Skeletal muscle tissue (tissue), 4 donors: ENCODE measurements around the gene SDK1. TPM values are rescaled to one million over a fixed set of nuclear protein-coding genes. Genes with fewer than 3 reads are reported as not detected.

Experiments used
- H3K27ac ChIP-seq: one replicate; pipeline ENCODE4 v1.7.0; 2013; ENCODE audit warnings: mild to moderate bottlenecking, low read depth, low read length, inconsistent platforms
- H3K27me3 ChIP-seq, 3 donors: one replicate each; pipeline ENCODE4 v1.7.0; 2013; ENCODE audit warnings: low read length in 3 of 3; ENCODE audit not compliant: control insufficient read depth in 3 of 3, insufficient read depth in 3 of 3
- H3K36me3 ChIP-seq, 3 donors: one replicate each; pipeline ENCODE4 v1.7.0; 2013; ENCODE audit warnings: low read length in 3 of 3; ENCODE audit not compliant: control insufficient read depth in 3 of 3, insufficient read depth in 3 of 3
- H3K4me1 ChIP-seq, 3 donors: one replicate each; pipeline ENCODE4 v1.7.0; 2013; ENCODE audit warnings: low read length in 3 of 3, mild to moderate bottlenecking in 3 of 3; ENCODE audit not compliant: control insufficient read depth in 3 of 3, insufficient read depth in 3 of 3
- H3K4me3 ChIP-seq, 3 donors: one replicate each; pipeline ENCODE4 v1.7.0; 2013; ENCODE audit warnings: low read length in 3 of 3
- H3K9ac ChIP-seq, 3 donors: one replicate each; pipeline ENCODE4 v1.7.0; 2013; ENCODE audit warnings: low read length in 3 of 3, mild to moderate bottlenecking in 3 of 3, moderate library complexity in 2 of 3, low read depth in 1 of 3
- H3K9me3 ChIP-seq, 3 donors: one replicate each; pipeline ENCODE4 v1.7.0; 2013; ENCODE audit warnings: low read length in 3 of 3; ENCODE audit not compliant: control insufficient read depth in 3 of 3
- total RNA-seq: library from RNA; depleted of rRNA; stranded (reverse); fragments of >200 nt; gene quantifications from one replicate; pipeline ENCODE4 v1.2.3, GENCODE V29; 2014
- donor health status: Osteomylitis.

SDK1 gene
- total RNA-seq, 1 donor from 2014 or later: 3.7 TPM

- H3K4me3 ChIP-seq: no peak overlapping the region
Measured at GRCh38 chr7:3495530-3495929, 194.5 kb downstream of the SDK1 start.

GRCh38 chr7:3495954-3496353 lies 194.9 kb downstream of the SDK1 start:
- Histone ChIP-seq H3K27ac (no peak overlapping the region), H3K9me3 (no peaks in the 10 kb centered on the region), H3K4me1 (no peaks in the 10 kb centered on the region), H3K27me3 (no peaks in the 10 kb centered on the region), H3K36me3 (no peaks in the 10 kb centered on the region), H3K4me3 (no peak overlapping the region), H3K9ac (no peak overlapping the region)

More at GRCh38 chr7:3495530-3495929, 194.5 kb downstream of the SDK1 start:
- H3K4me1 ChIP-seq: no peaks in the 10 kb centered on the region
- no peak overlapping the region for H3K9ac ChIP-seq
- no peak overlapping the region for H3K27ac ChIP-seq
- H3K36me3 ChIP-seq: no peaks in the 10 kb centered on the region
- H3K9me3 ChIP-seq: no peaks in the 10 kb centered on the region
- no peaks in the 10 kb centered on the region for H3K27me3 ChIP-seq

- Histone ChIP-seq H3K27me3 (no peaks in the 10 kb centered on the region), H3K27ac (no peak overlapping the region), H3K4me1 (no peaks in the 10 kb centered on the region), H3K4me3 (no peak overlapping the region), H3K9ac (no peak overlapping the region), H3K9me3 (no peaks in the 10 kb centered on the region), H3K36me3 (no peaks in the 10 kb centered on the region)
Measured at GRCh38 chr7:3497796-3498195, 196.7 kb downstream of the SDK1 start.

GRCh38 chr7:3501671-3502070 lies 200.6 kb downstream of the SDK1 start:
- Histone ChIP-seq H3K9ac (no peak overlapping the region), H3K9me3 (no peaks in the 10 kb centered on the region), H3K36me3 (no peaks in the 10 kb centered on the region), H3K27me3 (no peaks in the 10 kb centered on the region), H3K4me1 (no peaks in the 10 kb centered on the region), H3K27ac (no peak overlapping the region), H3K4me3 (no peak overlapping the region)

- Histone ChIP-seq H3K27me3 (no peaks in the 10 kb centered on the region), H3K4me1 (no peaks in the 10 kb centered on the region), H3K36me3 (no peaks in the 10 kb centered on the region), H3K9me3 (peaks cover 0 to 2% (median 0%) of the 10 kb centered on the region in 3 donors), H3K27ac (no peak overlapping the region), H3K9ac (no peak overlapping the region), H3K4me3 (no peak overlapping the region)
Measured at GRCh38 chr7:3504384-3504783, 203.3 kb downstream of the SDK1 start.

GRCh38 chr7:3510101-3511020 lies 209.3 kb downstream of the SDK1 start:
- peaks cover 0 to 2% (median 0%) of the 10 kb centered on the region in 3 donors for H3K9me3 ChIP-seq
- H3K36me3 ChIP-seq: no peaks in the 10 kb centered on the region
- H3K4me3 ChIP-seq: no peak overlapping the region
- H3K4me1 ChIP-seq: no peaks in the 10 kb centered on the region
- H3K9ac ChIP-seq: no peak overlapping the region
- no peaks in the 10 kb centered on the region for H3K27me3 ChIP-seq
- H3K27ac ChIP-seq: no peak overlapping the region

GRCh38 chr7:3517344-3517743 lies 216.3 kb downstream of the SDK1 start:
- Histone ChIP-seq H3K4me1 (no peaks in the 10 kb centered on the region), H3K9me3 (no peaks in the 10 kb centered on the region), H3K27me3 (no peaks in the 10 kb centered on the region), H3K27ac (no peak overlapping the region), H3K36me3 (no peaks in the 10 kb centered on the region), H3K4me3 (no peak overlapping the region), H3K9ac (no peak overlapping the region)

- no peaks in the 10 kb centered on the region for H3K36me3 ChIP-seq
- H3K9ac ChIP-seq: no peak overlapping the region
- H3K4me3 ChIP-seq: no peak overlapping the region
- no peak overlapping the region for H3K27ac ChIP-seq
- H3K4me1 ChIP-seq: no peaks in the 10 kb centered on the region
- no peaks in the 10 kb centered on the region for H3K27me3 ChIP-seq
- H3K9me3 ChIP-seq: no peaks in the 10 kb centered on the region
Measured at GRCh38 chr7:3518546-3518945, 217.5 kb downstream of the SDK1 start.

GRCh38 chr7:3520206-3520605 lies 219.2 kb downstream of the SDK1 start:
- Histone ChIP-seq H3K4me3 (no peak overlapping the region), H3K9me3 (no peaks in the 10 kb centered on the region), H3K4me1 (no peaks in the 10 kb centered on the region), H3K36me3 (no peaks in the 10 kb centered on the region), H3K27ac (no peak overlapping the region), H3K9ac (no peak overlapping the region), H3K27me3 (no peaks in the 10 kb centered on the region)

GRCh38 chr7:3527496-3528124 lies 226.6 kb downstream of the SDK1 start:
- Histone ChIP-seq H3K27ac (no peak overlapping the region), H3K9me3 (no peaks in the 10 kb centered on the region), H3K9ac (no peak overlapping the region), H3K36me3 (no peaks in the 10 kb centered on the region), H3K4me3 (no peak overlapping the region), H3K27me3 (no peaks in the 10 kb centered on the region), H3K4me1 (no peaks in the 10 kb centered on the region)
